HCT116 (cell line): Measurements from ENCODE around the gene SCAMP1. TPM values are rescaled to one million over a fixed set of nuclear protein-coding genes. Genes with fewer than 3 reads are reported as not detected.

Experiments used
- ATAC-seq: fragments of 200-7000 bp; cut with Tn5 transposase; 2 replicates; pipeline ENCODE4 v1.9.1; 2020; ENCODE audit warnings: mild to moderate bottlenecking, moderate library complexity
- BruUV-seq: library from RNA; stranded (reverse); fragments of 400-500 nt; replicated peaks from 2 replicates; lab custom pipeline; 2021; lab: Mats Ljungman, UMichigan
- CTCF ChIA-PET: fragments of 300-600 bp; sonication (Branson Sonifier 250); formaldehyde crosslinking; loops from one replicate; lab custom pipeline; 2021; ENCODE audit warnings: antibody characterized with exemption; lab: Charles Lee
- POLR2A ChIA-PET: fragments of 300-600, 350-600 bp; sonication (Branson Sonifier 250); formaldehyde crosslinking; loops from one replicate; lab custom pipeline; 2021; ENCODE audit warnings: antibody characterized with exemption; lab: Charles Lee
- RAD21 ChIA-PET, 2 experiments: fragments of 300-600 bp; sonication (Branson Sonifier 250); formaldehyde crosslinking; loops; one replicate each; lab custom pipeline; 2023; ENCODE audit warnings: low total read pairs in 2 of 2; ENCODE audit not compliant: uncharacterized antibody in 2 of 2, unreplicated experiment in 2 of 2, low non-redundant PET in 1 of 2; lab: Charles Lee
- DNase-seq: peaks from one replicate; pipeline ENCODE4 v3.0.0-alpha.2; 2010; ENCODE audit warnings: low read depth, low spot score
- H2AFZ ChIP-seq: fragments of 200-600 bp; shearing (Covaris generic), sonication (generic); 2 replicates; pipeline ENCODE4 v1.6.1; 2017; ENCODE audit warnings: low read depth, mixed run types, mixed read lengths, antibody characterized with exemption, low read length; ENCODE audit not compliant: poor library complexity, severe bottlenecking
- H3K27ac ChIP-seq: 2 replicates; pipeline ENCODE4 v1.5.1; 2012; ENCODE audit warnings: low read depth, low read length
- H3K27me3 ChIP-seq: fragments of 200-600 bp; sonication (generic); 2 replicates; pipeline ENCODE4 v1.6.1; 2016; ENCODE audit warnings: mixed run types, low read length, mixed read lengths; ENCODE audit not compliant: insufficient read depth
- H3K36me3 ChIP-seq, 2 experiments: fragments of 200-500 bp in 1 of 2; fragments of 200-600 bp in 1 of 2; sonication (Bioruptor generic) in 1 of 2; sonication (generic) in 1 of 2; 2 replicates each; pipeline versions ENCODE4 v1.5.1 to v1.6.1; 2014 to 2016; ENCODE audit warnings: low read length in 2 of 2, inconsistent platforms in 1 of 2, mixed read lengths in 1 of 2, mixed run types in 1 of 2; ENCODE audit not compliant: insufficient read depth in 2 of 2, control insufficient read depth in 1 of 2
- H3K4me1 ChIP-seq, 2 experiments: fragments of 200-600 bp in 1 of 2; sonication (generic) in 1 of 2; 2 replicates each; pipeline versions ENCODE4 v1.5.1 to v1.6.1; 2012 to 2017; ENCODE audit warnings: low read length in 2 of 2, inconsistent platforms in 1 of 2, mild to moderate bottlenecking in 1 of 2, mixed read lengths in 1 of 2, mixed run types in 1 of 2, moderate library complexity in 1 of 2; ENCODE audit not compliant: insufficient read depth in 2 of 2, control insufficient read depth in 1 of 2
- H3K4me2 ChIP-seq: fragments of 200-600 bp; sonication (generic); 2 replicates; pipeline ENCODE4 v1.6.1; 2017; ENCODE audit warnings: mixed run types, low read length, mixed read lengths
- H3K4me3 ChIP-seq, 2 experiments: fragments of 200-600 bp in 1 of 2; sonication (generic) in 1 of 2; replicated peaks in 1 of 2; 2 replicates each; pipeline ENCODE4 v1.5.1; 2011 to 2016; ENCODE audit warnings: low read length in 2 of 2, control low read depth in 1 of 2, low read depth in 1 of 2, mild to moderate bottlenecking in 1 of 2, mixed read lengths in 1 of 2, mixed run types in 1 of 2
- H3K79me2 ChIP-seq: fragments of 200-600 bp; sonication (generic); 2 replicates; pipeline ENCODE4 v1.6.1; 2017; ENCODE audit warnings: mild to moderate bottlenecking, mixed run types, low read length, moderate library complexity, mixed read lengths; ENCODE audit not compliant: insufficient read depth
- H3K9ac ChIP-seq: fragments of 200-600 bp; sonication (generic); 2 replicates; pipeline ENCODE4 v1.6.1; 2016; ENCODE audit warnings: low read length, mixed read lengths
- H3K9me2 ChIP-seq: fragments of 200-600 bp; sonication (generic), shearing (Covaris generic); 2 replicates; pipeline ENCODE4 v1.6.1; 2017; ENCODE audit warnings: mixed run types, mild to moderate bottlenecking, moderate library complexity; ENCODE audit not compliant: insufficient read depth
- H3K9me3 ChIP-seq, 2 experiments: fragments of 200-500 bp in 1 of 2; fragments of 200-600 bp in 1 of 2; sonication (Bioruptor generic) in 1 of 2; sonication (generic) in 1 of 2; 2 replicates each; pipeline ENCODE4 v1.6.1; 2014 to 2017; ENCODE audit warnings: low read length in 2 of 2, mixed read lengths in 2 of 2, inconsistent platforms in 1 of 2, low read depth in 1 of 2, mild to moderate bottlenecking in 1 of 2, mixed run types in 1 of 2, moderate library complexity in 1 of 2; ENCODE audit not compliant: control insufficient read depth in 1 of 2, insufficient read depth in 1 of 2
- H4K20me1 ChIP-seq: fragments of 200-600 bp; sonication (generic), shearing (Covaris generic); 2 replicates; pipeline ENCODE4 v1.6.1; 2017; ENCODE audit warnings: mixed run types, mild to moderate bottlenecking, moderate library complexity; ENCODE audit not compliant: insufficient read depth
- JUND ChIP-seq: IDR thresholded peaks from 2 replicates; pipeline ENCODE4 v1.6.1; 2012
- RAD21 ChIP-seq: IDR thresholded peaks from 2 replicates; pipeline ENCODE4 v1.6.1; 2012; ENCODE audit warnings: low read depth, mild to moderate bottlenecking
- REST ChIP-seq: IDR thresholded peaks from 2 replicates; pipeline ENCODE4 v1.6.1; 2012; ENCODE audit warnings: low read depth
- SP1 ChIP-seq: IDR thresholded peaks from 2 replicates; pipeline ENCODE4 v1.6.1; 2012; ENCODE audit warnings: low read depth
- ZBTB33 ChIP-seq: IDR thresholded peaks from 2 replicates; pipeline ENCODE4 v1.6.1; 2011; ENCODE audit warnings: mild to moderate bottlenecking, low read length, moderate library complexity; ENCODE audit not compliant: insufficient replicate concordance; ENCODE audit errors: extremely low read depth
- intact Hi-C: fragments of 100-400 bp; cut with micrococcal nuclease; formaldehyde crosslinking; loops from 2 replicates; pipeline ENCODE4 v1.10.0; 2022
- total RNA-seq: library from RNA; stranded (reverse); gene quantifications from one replicate; pipeline ENCODE4 v1.2.1, GENCODE V29; 2021; ENCODE audit not compliant: unreplicated experiment

SCAMP1 gene
- total RNA-seq, 1 experiment from 2014 or later, result 46.4 TPM

GRCh38 chr5:78507531-78507930, 147.1 kb downstream of the SCAMP1 start:
- CTCF ChIA-PET, result no interaction called here
- H2AFZ ChIP-seq, result no peak overlapping the region
- RAD21 ChIA-PET, result no interaction called here
- H3K9me2 ChIP-seq, result no peaks in the 10 kb centered on the region
- no peak overlapping the region for H3K4me2 ChIP-seq
- H3K4me3 ChIP-seq, result no peak overlapping the region
- no peak overlapping the region for H3K9ac ChIP-seq
- no peaks in the 10 kb centered on the region for H3K36me3 ChIP-seq
- no peaks in the 10 kb centered on the region for H3K27me3 ChIP-seq
- intact Hi-C loops, result no loop called here
- BruUV-seq, result no TSS peak
- no peak overlapping the region for H3K27ac ChIP-seq
- H3K4me1 ChIP-seq, result peaks cover 14 to 24% of the 10 kb centered on the region in 2 experiments; a peak in 3 of 4 replicates
- H3K9me3 ChIP-seq, result no peaks in the 10 kb centered on the region
- DNase-seq, result no peak
- no peak for ATAC-seq
- TF ChIP-seq SP1 (no peak), REST (no peak), RAD21 (no peak), ZBTB33 (no peak), JUND (no peak)
- no peaks in the 10 kb centered on the region for H4K20me1 ChIP-seq
- POLR2A ChIA-PET, result no interaction called here
- H3K79me2 ChIP-seq, result no peaks in the 10 kb centered on the region; the same call in 1 of the 2 replicates
